Measurements from ENCODE around the gene EXOG. TPM values are rescaled to one million over a fixed set of nuclear protein-coding genes. Genes with fewer than 3 reads are reported as not detected.

EXOG gene
- total and polyA plus RNA-seq, 2 donors (not counting 3 experiments of a cell fraction or from before 2014, with no cell fraction given): 10.8 to 21.9 TPM

GRCh38 chr3:38534180-38534579, 38.0 kb downstream of the EXOG start:
- dilution Hi-C loops (cut with MboI; ENCODE audit: extremely low pct_ligation_motif_present, low sequenced_read_pairs): no loop called here
- no peak overlapping the region for H3K4me3 ChIP-seq (replicated peaks in 1 of 3; ENCODE audit: insufficient read depth in 1 of 3, low read depth in 1 of 3, low read length in 3 of 3)
- H3K4me2 ChIP-seq (ENCODE audit: insufficient read depth, low read length): no peak overlapping the region
- TF ChIP-seq JUN (IDR thresholded peaks at IDR 0.05; ENCODE audit: borderline replicate concordance, insufficient read depth, insufficient read length, low read depth) (no peak), FOS (IDR thresholded peaks at IDR 0.05; ENCODE audit: borderline replicate concordance, insufficient read depth, low read length) (no peak), GATA2 (IDR thresholded peaks at IDR 0.05; ENCODE audit: insufficient read depth, insufficient read length, low read depth, low read length) (no peak), MYC (IDR thresholded peaks at IDR 0.05; ENCODE audit: low read depth, low read length) (no peak), EZH2 (IDR thresholded peaks at IDR 0.05; ENCODE audit: borderline replicate concordance, low read depth, low read length, severe bottlenecking) (no peak), POLR2AphosphoS5 (IDR thresholded peaks at IDR 0.05; ENCODE audit: insufficient read depth, low read depth, low read length) (no peak), CTCF (IDR thresholded peaks at IDR 0.05; ENCODE audit: extremely low read depth in 1 of 2, insufficient read depth in 1 of 2, low read depth in 1 of 2, low read length in 2 of 2) (no peak), POLR2A (IDR thresholded peaks at IDR 0.05; ENCODE audit: low read depth, low read length) (no peak), MAX (IDR thresholded peaks at IDR 0.05; ENCODE audit: insufficient read depth, insufficient read length) (no peak)
- H3K9ac ChIP-seq (replicated peaks; ENCODE audit: extremely low read depth, insufficient read depth, low read length): no peak overlapping the region
- no peak overlapping the region for H2AFZ ChIP-seq (ENCODE audit: low read depth, low read length)
- H3K79me2 ChIP-seq (ENCODE audit: control insufficient read depth, insufficient read depth, low read length): no peaks in the 10 kb centered on the region
- POLR2A ChIA-PET: no interaction called here
- H4K20me1 ChIP-seq (replicated peaks; ENCODE audit: control insufficient read depth, extremely low read depth, insufficient read depth, low read length): no peaks in the 10 kb centered on the region
- no peaks in the 10 kb centered on the region for H3K27me3 ChIP-seq (ENCODE audit: control insufficient read depth in 2 of 2, insufficient read depth in 2 of 2, low read length in 2 of 2)
- no peaks in the 10 kb centered on the region for H3K9me1 ChIP-seq (replicated peaks; ENCODE audit: control insufficient read depth, extremely low read depth, insufficient read depth, low read length)
- intact Hi-C loops (cut with micrococcal nuclease): no loop called here
- BruUV-seq (replicated peaks): no TSS peak
- FAIRE-seq: no peak
- no peaks in the 10 kb centered on the region for H3K4me1 ChIP-seq (ENCODE audit: control insufficient read depth, extremely low read depth, insufficient read depth, low read length)
- no peak overlapping the region for H3K27ac ChIP-seq (ENCODE audit: insufficient read depth, low read depth, low read length)
- CTCF ChIA-PET: interaction anchor here (0.8 kb wide), 1 partner anchor 13 kb away, joined by 4 read pairs; no protein-coding TSS in a partner anchor
- DNase-seq (ENCODE audit: low read depth, low spot score): no peak
- H3K9me3 ChIP-seq (replicated peaks; ENCODE audit: control insufficient read depth, insufficient read depth, low read length): no peaks in the 10 kb centered on the region
- H3K36me3 ChIP-seq (ENCODE audit: control insufficient read depth in 2 of 2, extremely low read depth in 1 of 2, insufficient read depth in 2 of 2, low read length in 2 of 2): no peaks in the 10 kb centered on the region
